ENCODE data around the gene KDM3B.
"Not testable (repeated sequence)": the region's sequence is repeated elsewhere in the genome, so short reads cannot be mapped to it uniquely, and the experiment has no call there.

The KDM3B gene

DNA sequence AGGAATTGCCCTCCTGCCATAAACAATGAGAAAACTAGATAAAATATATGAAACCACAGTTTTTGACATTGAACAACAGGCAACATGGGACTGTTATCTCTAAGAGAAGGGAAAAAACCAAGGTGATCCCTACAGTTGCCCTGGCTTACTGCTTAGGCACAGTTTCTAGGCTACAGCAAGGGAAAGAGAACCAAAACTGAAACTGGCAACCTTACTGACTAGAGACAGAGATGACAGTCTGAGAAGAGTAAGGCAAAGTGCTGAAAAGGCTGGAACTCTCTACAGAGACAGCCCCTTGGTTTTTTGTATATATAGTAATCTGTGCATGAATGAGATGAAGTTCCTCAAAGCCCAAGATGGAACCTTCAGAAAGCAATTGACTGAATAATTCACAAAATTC, 50.2 kb downstream of the KDM3B start:
- no peak for DNase-seq (ENCODE audit: low read depth in 2 of 2)

- peak in 1 of 2 donors; percentile 14 for DNase-seq (ENCODE audit: low read depth in 2 of 2)
Measured at GRCh38 chr5:138408023-138408422, 55.5 kb downstream of the KDM3B start.

DNA sequence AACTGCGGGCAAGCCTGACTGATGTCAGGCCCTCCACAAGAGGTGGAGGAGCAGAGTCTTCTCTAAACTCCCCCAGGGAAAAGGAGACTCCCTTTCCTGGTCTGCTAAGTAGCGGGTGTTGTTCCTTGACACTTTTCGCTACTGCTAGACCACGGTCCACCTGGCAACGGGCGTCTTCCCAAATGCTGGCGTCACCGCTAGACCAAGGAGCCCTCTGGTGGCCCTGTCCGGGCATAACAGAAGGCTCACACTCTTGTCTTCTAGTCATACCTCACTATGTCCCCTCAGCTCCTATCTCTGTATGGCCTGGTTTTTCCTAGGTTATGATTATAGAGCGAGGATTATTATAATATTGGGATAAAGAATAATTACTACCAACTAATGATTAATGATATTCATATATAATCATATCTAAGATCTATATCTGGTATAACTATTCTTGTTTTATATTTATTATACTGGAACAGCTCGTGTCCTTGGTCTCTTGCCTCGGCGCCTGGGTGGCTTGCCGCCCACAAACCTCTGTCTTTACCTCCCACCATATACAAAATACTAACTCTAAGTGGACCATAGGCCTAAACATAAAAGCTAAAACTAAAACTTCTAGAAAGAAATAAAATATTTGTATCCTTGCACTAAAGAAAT, 58.6 kb downstream of the KDM3B start:
- not testable (repeated sequence) for DNase-seq (ENCODE audit: low read depth in 2 of 2)

GRCh38 chr5:138418444-138418843, 66.0 kb downstream of the KDM3B start:
- DNase-seq (ENCODE audit: low read depth in 2 of 2), result no peak

DNA sequence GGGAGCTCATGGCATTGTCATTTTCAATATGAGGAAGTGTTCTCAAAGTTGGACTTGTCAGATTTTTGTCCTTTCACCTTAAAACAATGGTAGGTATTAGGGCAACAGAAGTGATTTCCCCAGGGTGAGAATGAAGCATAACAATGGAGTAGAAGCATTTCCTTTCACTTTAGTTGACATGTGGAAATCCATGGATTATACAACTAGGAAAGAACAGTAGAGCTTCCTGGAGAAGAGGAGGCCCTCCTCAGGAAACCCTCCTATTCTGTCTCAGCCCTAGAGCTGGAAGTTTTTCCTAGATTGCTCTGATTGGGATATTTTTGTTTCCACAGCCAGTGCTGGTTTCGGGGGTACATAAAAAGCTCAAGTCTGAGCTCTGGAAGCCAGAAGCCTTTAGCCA, 72.6 kb downstream of the KDM3B start:
- DNase-seq (ENCODE audit: low read depth in 2 of 2), result no peak

GRCh38 chr5:138435943-138436342, 83.5 kb downstream of the KDM3B start:
- no peak for DNase-seq (ENCODE audit: low read depth in 2 of 2)

- DNase-seq (ENCODE audit: low read depth in 2 of 2), result no peak
Measured at GRCh38 chr5:138438003-138438723, 85.7 kb downstream of the KDM3B start.

- DNase-seq (ENCODE audit: low read depth in 2 of 2), result peak; percentile 44 to 69
Measured at GRCh38 chr5:138438724-138439476, 86.4 kb downstream of the KDM3B start, which contains the start of gene REEP2. Gene REEP2, plus strand, starts transcription at chr5:138439057. Its CDS starts 152 bp downstream, at chr5:138439209.

DNA sequence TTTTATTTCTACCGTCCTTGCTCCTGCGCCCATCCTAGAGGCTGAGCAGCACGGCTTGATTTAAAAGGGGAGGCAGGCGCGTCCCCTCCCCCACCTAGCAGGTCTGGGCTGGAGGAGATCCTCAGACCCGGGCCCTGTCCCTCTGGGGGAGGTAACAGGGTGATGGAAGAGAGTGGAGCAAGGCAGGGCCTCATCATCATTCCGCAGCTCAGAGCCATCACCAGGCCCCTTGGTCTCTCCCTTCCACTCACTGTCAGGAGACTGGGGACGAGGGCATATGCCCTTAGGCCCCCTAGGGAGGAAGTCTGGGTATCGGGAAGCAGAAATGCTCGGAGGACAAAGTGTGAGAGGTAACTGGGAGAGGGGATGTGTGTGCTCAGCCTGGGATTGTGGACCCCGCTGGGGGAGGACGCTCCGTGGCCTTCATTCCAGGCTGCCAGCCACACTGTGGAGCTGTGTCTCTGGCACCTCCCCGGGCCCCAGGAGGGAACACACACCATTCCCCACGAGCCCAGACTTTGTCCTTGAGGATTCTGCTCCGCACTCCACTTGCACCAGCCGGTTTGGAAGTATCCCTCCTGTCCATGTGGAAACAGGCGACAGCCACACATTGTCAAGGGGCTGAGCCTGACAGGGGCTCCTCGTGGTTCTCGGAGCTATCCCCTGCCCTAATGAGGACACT, 87.1 kb downstream of the KDM3B start:
- DNase-seq (ENCODE audit: low read depth in 2 of 2), result no peak

DNA sequence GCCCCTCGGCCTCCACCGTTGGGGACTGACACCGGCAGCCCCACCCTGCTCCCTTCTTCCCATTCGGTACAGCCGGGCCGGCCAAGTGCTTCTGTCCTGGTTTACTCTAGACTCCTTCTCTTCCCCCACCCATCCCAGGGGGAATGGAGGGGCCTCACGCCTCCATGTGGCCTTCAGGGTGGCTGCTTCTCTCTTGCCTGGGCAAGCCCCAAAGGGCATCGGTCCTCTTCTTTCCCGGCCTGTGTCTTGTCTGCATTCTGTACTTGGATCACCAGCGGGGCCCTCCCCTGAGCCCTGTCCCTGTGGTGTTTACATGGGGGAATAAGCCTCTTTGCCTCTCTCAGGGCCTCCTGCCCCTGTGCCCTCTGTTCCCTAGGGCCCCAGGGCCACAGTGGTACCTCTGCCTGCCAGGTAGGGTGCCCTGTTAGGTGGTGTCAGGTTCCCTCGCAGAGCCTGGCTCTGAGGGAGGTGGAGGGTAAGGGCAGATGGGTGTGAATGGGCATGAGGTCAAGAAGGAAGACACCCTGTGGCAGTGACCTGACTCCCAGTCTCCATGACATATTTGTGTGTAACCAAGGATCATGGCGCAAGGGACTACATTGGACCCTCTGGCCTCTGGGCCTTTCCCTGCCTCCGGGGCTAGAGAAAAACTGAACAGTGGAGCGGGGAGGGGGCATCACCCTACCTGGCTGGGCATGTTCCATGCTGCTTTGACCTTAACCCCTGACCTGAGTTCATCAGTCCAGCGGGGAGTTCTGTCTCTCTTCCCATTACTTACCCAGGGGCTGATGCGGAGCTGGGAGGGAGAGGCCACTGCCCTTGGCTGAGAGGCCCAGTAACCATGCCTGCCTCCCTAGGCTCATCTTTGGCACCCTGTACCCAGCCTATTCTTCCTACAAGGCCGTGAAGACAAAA, 87.9 kb downstream of the KDM3B start:
- no peak for DNase-seq (ENCODE audit: low read depth in 2 of 2)

DNA sequence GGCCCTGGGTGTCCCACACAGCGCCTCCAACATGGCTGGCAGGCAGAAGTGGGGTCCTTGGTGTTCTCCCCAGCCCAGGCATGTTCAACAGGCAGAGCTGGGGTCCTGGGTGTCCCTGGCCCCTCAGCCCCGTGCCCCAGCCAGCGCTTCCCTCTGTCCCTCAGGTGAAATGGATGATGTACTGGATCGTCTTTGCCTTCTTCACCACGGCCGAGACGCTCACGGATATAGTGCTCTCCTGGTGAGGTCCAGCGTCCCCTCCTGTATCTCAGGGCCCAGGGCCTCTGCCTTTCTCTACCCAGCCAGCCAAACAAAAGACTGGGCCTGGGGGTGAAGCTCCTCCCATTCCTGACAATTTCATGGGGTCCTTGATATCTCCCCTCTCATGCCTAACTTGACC, 88.7 kb downstream of the KDM3B start:
- no peak for DNase-seq (ENCODE audit: low read depth in 2 of 2)

DNA sequence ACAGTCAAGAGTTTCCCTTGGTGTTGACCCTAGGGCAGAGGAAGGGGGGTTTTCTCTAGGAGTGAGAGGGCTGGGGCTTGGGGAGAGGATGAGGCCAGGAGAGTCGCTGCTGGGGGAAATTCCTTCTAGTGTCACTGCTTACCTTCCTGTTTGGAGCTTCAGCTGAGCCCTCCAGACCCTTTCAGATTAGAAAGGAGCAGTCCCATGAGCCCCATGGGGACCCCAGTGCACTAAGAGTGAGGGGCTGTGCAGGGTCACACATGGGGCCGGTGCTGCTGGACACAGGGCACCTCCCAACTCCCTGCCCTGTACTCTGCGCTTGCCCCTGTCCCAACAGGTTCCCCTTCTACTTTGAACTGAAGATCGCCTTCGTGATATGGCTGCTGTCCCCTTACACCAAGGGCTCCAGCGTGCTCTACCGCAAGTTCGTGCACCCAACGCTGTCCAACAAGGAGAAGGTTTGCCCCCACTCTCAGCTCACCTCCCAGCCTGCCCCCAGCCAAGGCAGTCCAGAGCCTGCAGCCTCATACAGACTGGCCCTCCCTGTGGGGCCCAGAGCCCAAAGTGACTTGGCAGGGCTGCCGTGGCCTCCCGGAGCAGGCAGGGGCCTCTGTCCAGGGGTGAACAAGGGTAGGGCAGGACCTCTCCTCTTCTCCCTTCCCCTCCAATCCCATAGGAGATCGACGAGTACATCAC, 91.7 kb downstream of the KDM3B start:
- no peak for DNase-seq (ENCODE audit: low read depth in 2 of 2)

DNA sequence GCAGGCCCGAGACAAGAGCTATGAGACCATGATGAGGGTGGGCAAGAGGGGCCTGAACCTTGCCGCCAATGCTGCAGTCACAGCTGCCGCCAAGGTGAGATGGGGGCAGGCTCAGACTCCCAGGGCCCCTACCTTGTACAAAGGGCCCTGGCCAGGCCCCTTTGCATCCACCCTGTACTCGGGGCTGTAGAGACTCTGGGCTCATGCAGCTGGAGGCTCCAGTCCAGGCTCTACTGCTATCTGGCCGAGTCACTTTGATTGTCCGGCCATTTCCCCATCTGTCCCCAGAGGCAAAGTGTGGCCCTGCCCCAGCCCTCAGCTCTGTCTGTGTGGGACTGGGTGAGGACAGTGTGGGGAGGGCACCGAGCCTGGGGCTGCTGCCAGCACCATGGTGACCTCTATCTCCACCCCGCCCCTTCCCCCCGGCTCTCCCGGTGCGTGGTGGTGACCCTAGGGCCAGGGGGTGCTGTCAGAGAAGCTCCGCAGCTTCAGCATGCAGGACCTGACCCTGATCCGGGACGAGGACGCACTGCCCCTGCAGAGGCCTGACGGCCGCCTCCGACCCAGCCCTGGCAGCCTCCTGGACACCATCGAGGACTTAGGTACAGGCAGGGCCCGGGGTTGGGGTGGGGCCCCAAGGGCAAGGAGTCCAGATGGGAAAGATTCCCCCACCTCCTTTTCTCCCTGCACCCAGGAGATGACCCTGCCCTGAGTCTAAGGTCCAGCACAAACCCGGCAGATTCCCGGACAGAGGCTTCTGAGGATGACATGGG, 92.5 kb downstream of the KDM3B start:
- no peak for DNase-seq (ENCODE audit: low read depth in 2 of 2)

DNA sequence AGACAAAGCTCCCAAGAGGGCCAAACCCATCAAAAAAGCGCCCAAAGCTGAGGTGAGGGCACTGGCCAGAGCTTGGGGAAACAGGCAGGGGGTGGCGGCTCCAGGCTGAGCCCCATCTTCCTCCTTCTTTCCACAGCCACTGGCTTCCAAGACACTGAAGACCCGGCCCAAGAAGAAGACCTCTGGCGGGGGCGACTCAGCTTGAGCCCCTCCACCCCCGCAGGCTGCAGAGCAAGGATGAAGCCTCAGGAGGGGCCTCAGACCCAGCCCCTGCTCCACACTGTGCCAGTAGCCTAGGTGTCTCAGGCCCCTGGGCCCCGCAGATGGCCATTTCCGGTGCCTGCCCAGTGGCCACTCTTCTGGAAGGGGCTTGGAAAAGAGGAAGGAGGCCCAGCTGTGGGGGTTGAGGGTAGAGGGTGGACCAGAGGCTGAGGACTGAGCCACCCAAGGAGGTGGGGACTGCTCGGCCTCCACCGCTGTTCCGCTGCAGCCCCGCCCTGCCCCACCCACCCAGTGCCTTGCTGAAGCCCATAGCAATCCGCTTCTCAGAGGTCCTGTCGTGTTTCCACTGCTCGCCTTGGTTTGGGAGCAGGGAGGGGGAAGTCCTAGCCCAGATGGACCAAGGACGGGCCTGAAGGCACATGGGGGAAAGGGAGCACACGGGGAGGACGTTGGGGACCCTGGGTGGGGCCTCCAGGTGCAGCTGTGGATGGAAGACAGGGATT, 93.2 kb downstream of the KDM3B start:
- DNase-seq (ENCODE audit: low read depth in 2 of 2), result no peak

DNA sequence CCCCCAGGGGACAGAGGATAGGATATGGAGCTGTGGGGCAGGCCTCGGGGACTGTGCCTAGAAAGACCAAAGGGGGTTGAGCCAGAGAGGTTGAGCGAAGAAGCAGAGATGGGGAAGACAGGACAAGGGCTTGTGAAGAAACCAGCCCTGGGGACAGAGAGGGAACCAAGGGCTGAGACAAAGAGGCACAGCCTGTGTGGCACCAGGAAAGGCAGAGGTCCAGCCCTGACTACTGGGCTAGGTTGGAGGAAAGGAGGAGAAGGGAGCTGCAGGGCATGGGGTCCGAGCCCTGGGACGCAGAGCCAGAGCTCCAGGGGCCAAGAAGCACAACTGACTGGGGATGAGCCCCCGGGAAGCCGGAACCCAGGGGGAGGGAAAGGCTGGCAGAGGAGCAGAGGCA, 95.6 kb downstream of the KDM3B start:
- DNase-seq (ENCODE audit: low read depth in 2 of 2), result no peak

DNA sequence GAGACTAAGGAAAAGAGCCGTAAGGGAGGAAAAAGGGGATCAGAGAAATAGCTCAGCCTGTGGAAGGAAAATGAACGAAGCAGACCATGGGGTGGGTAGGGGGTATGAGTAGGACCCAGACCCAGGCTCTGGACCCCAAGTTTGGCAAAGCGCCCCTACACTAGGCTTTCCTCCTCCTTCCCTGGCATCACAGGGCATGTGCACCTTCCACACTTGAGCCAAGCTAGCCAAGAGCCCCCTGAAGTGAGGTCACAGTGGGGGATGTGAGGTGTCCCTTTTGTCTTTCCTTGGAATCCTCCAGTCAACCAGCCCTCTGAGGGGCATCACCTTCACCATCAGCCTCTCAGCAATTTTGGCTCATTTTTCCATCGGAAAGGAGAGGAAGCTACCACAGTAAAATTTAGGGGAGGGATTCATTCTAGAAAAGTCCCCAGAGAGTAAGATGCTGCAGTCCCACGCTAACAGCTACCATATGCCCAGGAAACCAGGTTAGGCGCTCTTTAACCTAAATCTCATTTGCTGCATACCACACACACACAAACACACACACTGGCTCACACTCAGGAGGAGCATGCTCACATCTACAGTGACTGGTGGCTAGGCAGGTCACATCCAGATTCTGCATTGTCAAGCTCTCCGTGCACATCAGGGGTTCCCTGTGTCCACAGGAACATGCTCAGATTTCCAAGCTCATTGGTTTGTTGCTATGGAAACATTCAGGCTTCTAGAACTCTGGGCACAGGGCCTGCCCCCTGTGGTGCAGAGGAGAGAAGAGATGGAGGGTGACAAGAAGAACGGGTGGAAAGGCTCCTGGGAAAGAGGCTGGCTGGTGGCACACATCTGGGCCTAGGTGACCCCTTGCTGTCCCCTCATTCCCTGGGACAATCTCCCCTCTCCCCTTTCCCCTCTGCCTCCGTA, 96.3 kb downstream of the KDM3B start:
- no peak for DNase-seq (ENCODE audit: low read depth in 2 of 2)

- DNase-seq (ENCODE audit: low read depth in 2 of 2), result peak; percentile 67 to 79
Measured at GRCh38 chr5:138449501-138450239, 97.2 kb downstream of the KDM3B start.
